HEK293T (cell line): ENCODE measurements around the gene ARHGAP10.

Source experiments
- BHLHE40 ChIP-seq: fragments of 450-650 bp; IDR thresholded peaks from 2 replicates; pipeline ENCODE4 v1.6.1; 2016; ENCODE audit warnings: mild to moderate bottlenecking, moderate library complexity, borderline replicate concordance
- ELF4 ChIP-seq: fragments of 450-650 bp; IDR thresholded peaks from 2 replicates; pipeline ENCODE4 v1.6.1; 2017; ENCODE audit warnings: antibody characterized with exemption
- FOXM1 ChIP-seq: fragments of 450-650 bp; IDR thresholded peaks from 2 replicates; pipeline ENCODE4 v1.6.1; 2017; ENCODE audit warnings: mild to moderate bottlenecking, borderline replicate concordance
- SUZ12 ChIP-seq: fragments of 450-650 bp; IDR thresholded peaks from 2 replicates; pipeline ENCODE4 v1.6.1; 2016; ENCODE audit warnings: mild to moderate bottlenecking
- TARDBP ChIP-seq: fragments of 450-650 bp; IDR thresholded peaks from 2 replicates; pipeline ENCODE4 v1.6.1; 2016
- ZNF384 ChIP-seq: fragments of 450-650 bp; IDR thresholded peaks from 2 replicates; pipeline ENCODE4 v1.6.1; 2016

GRCh38 chr4:147760176-147760575, 28.3 kb downstream of the ARHGAP10 start:
- TF ChIP-seq ZNF384 (no peak), ELF4 (no peak), BHLHE40 (no peak), SUZ12 (no peak), TARDBP (no peak), FOXM1 (no peak)
